HepG2 (cell line): ENCODE data around the gene PLEKHH3. TPM values are rescaled to one million over a fixed set of nuclear protein-coding genes. Genes with fewer than 3 reads are reported as not detected.

Experiments used
- CBX2 ChIP-seq, 2 experiments: fragments of 200-600 bp in 1 of 2; sonication (generic); formaldehyde crosslinking in 1 of 2; IDR thresholded peaks; 2 replicates each; pipeline versions ENCODE4 v1.7.0 to v1.8.1; 2018 to 2022; ENCODE audit warnings: low read depth in 2 of 2, low read length in 1 of 2, mild to moderate bottlenecking in 1 of 2, missing genetic modification reagents in 1 of 2
- CREM ChIP-seq, 2 experiments: sonication (generic) in 1 of 2; formaldehyde crosslinking in 1 of 2; IDR thresholded peaks; 2 replicates each; pipeline versions ENCODE4 v1.4.0 to v1.6.1; 2016 to 2020; ENCODE audit warnings: antibody characterized with exemption in 1 of 2, mild to moderate bottlenecking in 1 of 2, missing genetic modification reagents in 1 of 2
- FOXK2 ChIP-seq: fragments of 450-650 bp; IDR thresholded peaks from 2 replicates; pipeline ENCODE4 v1.6.1; 2016
- HMGA1 ChIP-seq: sonication (generic); formaldehyde crosslinking; conservative IDR thresholded peaks from 2 replicates; pipeline ENCODE4 v1.4.0; 2020; ENCODE audit warnings: missing genetic modification reagents
- HNRNPLL ChIP-seq: fragments of 200-400 bp; formaldehyde crosslinking; IDR thresholded peaks from 2 replicates; pipeline ENCODE4 v1.6.1; 2017; ENCODE audit warnings: mild to moderate bottlenecking, low read depth, low read length; ENCODE audit not compliant: poor library complexity, severe bottlenecking
- JUN ChIP-seq: sonication (generic); formaldehyde crosslinking; IDR thresholded peaks from 2 replicates; pipeline ENCODE4 v1.4.0; 2020; ENCODE audit warnings: mild to moderate bottlenecking, missing genetic modification reagents
- MED1 ChIP-seq: sonication (generic); formaldehyde crosslinking; IDR thresholded peaks from 2 replicates; pipeline ENCODE4 v1.4.0; 2020; ENCODE audit warnings: missing genetic modification reagents
- MEIS2 ChIP-seq: sonication (generic); formaldehyde crosslinking; IDR thresholded peaks from 2 replicates; pipeline ENCODE4 v1.9.0; 2021; ENCODE audit warnings: mild to moderate bottlenecking, missing genetic modification reagents
- SAFB2 ChIP-seq: sonication (generic); formaldehyde crosslinking; IDR thresholded peaks from 2 replicates; pipeline ENCODE4 v1.5.1; 2020; ENCODE audit warnings: missing genetic modification reagents, low read depth, mild to moderate bottlenecking, borderline replicate concordance
- SALL2 ChIP-seq: sonication (generic); formaldehyde crosslinking; IDR thresholded peaks from 2 replicates; pipeline ENCODE4 v1.8.1; 2023; ENCODE audit warnings: mild to moderate bottlenecking, missing genetic modification reagents, inconsistent platforms
- SNAPC2 ChIP-seq: sonication (generic); formaldehyde crosslinking; IDR thresholded peaks from 2 replicates; pipeline ENCODE4 v1.8.1; 2022; ENCODE audit warnings: mild to moderate bottlenecking, missing genetic modification reagents
- SP4 ChIP-seq: sonication (generic); formaldehyde crosslinking; IDR thresholded peaks from 2 replicates; pipeline ENCODE4 v1.8.1; 2023; ENCODE audit warnings: mild to moderate bottlenecking, missing genetic modification reagents
- ZBTB38 ChIP-seq: sonication (generic); formaldehyde crosslinking; IDR thresholded peaks from 2 replicates; pipeline ENCODE4 v1.5.1; 2020; ENCODE audit warnings: mild to moderate bottlenecking, missing genetic modification reagents
- ZFAT ChIP-seq: sonication (generic); formaldehyde crosslinking; conservative IDR thresholded peaks from 2 replicates; pipeline ENCODE4 v1.8.1; 2023; ENCODE audit warnings: missing genetic modification reagents, inconsistent platforms
- ZNF101 ChIP-seq: sonication (generic); formaldehyde crosslinking; IDR thresholded peaks from 2 replicates; pipeline ENCODE4 v1.4.0; 2020; ENCODE audit warnings: mild to moderate bottlenecking, low read depth, missing genetic modification reagents, borderline replicate concordance
- ZNF335 ChIP-seq: sonication (generic); formaldehyde crosslinking; IDR thresholded peaks from 2 replicates; pipeline ENCODE4 v1.4.0; 2020; ENCODE audit warnings: missing genetic modification reagents
- ZNF432 ChIP-seq: sonication (generic); formaldehyde crosslinking; IDR thresholded peaks from 2 replicates; pipeline ENCODE4 v1.5.0; 2020; ENCODE audit warnings: missing genetic modification reagents, mild to moderate bottlenecking, borderline replicate concordance
- ZNF7 ChIP-seq: IDR thresholded peaks from 2 replicates; pipeline ENCODE4 v1.6.1; 2016; ENCODE audit warnings: missing biosample characterization, missing genetic modification reagents
- ZNF710 ChIP-seq: sonication (generic); formaldehyde crosslinking; IDR thresholded peaks from 2 replicates; pipeline ENCODE4 v1.5.0; 2020; ENCODE audit warnings: mild to moderate bottlenecking, missing genetic modification reagents, borderline replicate concordance
- ZNF788 ChIP-seq: sonication (generic); formaldehyde crosslinking; IDR thresholded peaks from 2 replicates; pipeline ENCODE4 v1.5.0; 2020; ENCODE audit warnings: mild to moderate bottlenecking, missing genetic modification reagents, borderline replicate concordance
- ZNF792 ChIP-seq: IDR thresholded peaks from 2 replicates; pipeline ENCODE4 v1.6.1; 2016
- ZNF800 ChIP-seq: sonication (generic); formaldehyde crosslinking; IDR thresholded peaks from 2 replicates; pipeline ENCODE4 v1.4.0; 2020; ENCODE audit warnings: missing genetic modification reagents
- polyA plus RNA-seq, 8 experiments: library from polyadenylated mRNA; depleted of rRNA in 3 of 8; stranded (reverse) in 7 of 8; unstranded in 1 of 8; fragments of >200 nt; fragmentation: Illumina TruSeq in 4 of 8; extraction: Trizol in 4 of 8; gene quantifications; 2 replicates each; pipeline versions ENCODE4 v1.2.1 to v1.2.3, GENCODE V29; 2011 to 2016; ENCODE audit warnings: low read depth in 4 of 8, missing spikeins in 1 of 8, mixed read lengths in 1 of 8; ENCODE audit not compliant: insufficient read depth in 1 of 8
- total RNA-seq, 5 experiments: library from RNA; depleted of rRNA; stranded (reverse); fragments of >200 nt; fragmentation: Illumina TruSeq; extraction: Trizol; gene quantifications; 2 replicates each; pipeline ENCODE4 v1.2.3, GENCODE V29; 2016; ENCODE audit warnings: low read depth in 1 of 5
- TF ChIP-seq, protein P1 (sequence below): sonication (generic); formaldehyde crosslinking; IDR thresholded peaks from 2 replicates; pipeline ENCODE4 v1.5.0; 2020; ENCODE audit warnings: missing genetic modification reagents
- TF ChIP-seq, protein P2 (sequence below): sonication (generic); formaldehyde crosslinking; IDR thresholded peaks from 2 replicates; pipeline ENCODE4 v1.4.0; 2020; ENCODE audit warnings: mild to moderate bottlenecking, missing genetic modification reagents

The PLEKHH3 gene
- total and polyA plus RNA-seq, 2 of the 13 experiments (the other 11 are each of a cell fraction or from before 2014, with no cell fraction given), result 6.0 to 19.9 TPM

DNA sequence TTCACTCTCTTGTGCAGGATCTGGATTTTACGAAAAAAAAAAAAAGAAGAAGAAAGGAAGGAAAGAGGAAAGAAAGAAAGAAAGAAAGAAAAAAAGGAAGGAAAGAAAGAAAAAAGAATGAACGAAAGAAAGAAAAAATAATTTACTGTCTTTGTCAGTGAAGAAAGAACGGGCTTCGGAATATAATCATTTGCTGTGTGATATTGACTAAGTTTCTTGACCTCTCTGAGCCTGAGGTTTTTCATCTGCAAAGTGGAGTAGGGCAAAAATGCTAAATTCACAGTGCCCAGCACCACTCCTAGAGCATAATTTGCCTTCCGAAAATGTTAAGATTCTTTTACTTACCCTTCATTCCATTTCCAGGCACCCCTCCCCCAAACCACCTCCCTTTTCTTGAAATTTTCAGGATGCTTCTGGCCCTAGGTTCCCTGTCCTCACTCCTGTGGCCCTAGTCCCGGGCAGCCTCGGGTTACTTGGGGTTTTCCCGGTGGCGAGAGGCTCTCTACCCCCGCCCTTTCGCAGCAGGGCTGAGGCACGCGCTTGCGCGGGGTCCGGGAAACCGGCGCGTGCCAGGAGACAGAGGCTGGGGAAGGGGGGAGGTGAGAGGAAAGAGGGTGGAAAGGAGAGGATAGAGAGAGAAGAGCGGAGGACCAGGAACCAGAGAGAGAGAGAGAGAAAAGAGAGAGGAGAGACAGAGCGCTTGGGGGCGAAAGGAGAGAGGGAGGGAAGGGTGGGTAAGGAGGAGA, 5.4 kb upstream of the PLEKHH3 start, which contains the start of gene CNTNAP1 (continued):
- TF ChIP-seq ZBTB38 (CRISPR knock-in tag), result peak; percentile 25; the same call in 1 of the 2 replicates
- no peak for TF ChIP-seq ZNF7 (CRISPR knock-in tag)
- no peak for TF ChIP-seq CBX2 (IDR thresholded peaks at IDR 0.05; ENCODE audit: low read depth, low read length)
- TF ChIP-seq CBX2 (CRISPR knock-in tag; IDR thresholded peaks at IDR 0.05; ENCODE audit: low read depth), result no peak
- TF ChIP-seq ZNF335 (CRISPR knock-in tag), result no peak
- peak; percentile 76 for TF ChIP-seq ZNF710 (CRISPR knock-in tag)
- no peak for TF ChIP-seq ZNF432 (CRISPR knock-in tag)
- no peak for TF ChIP-seq HMGA1 (CRISPR knock-in tag)
- no peak for TF ChIP-seq MEIS2 (CRISPR knock-in tag)
- no peak for TF ChIP-seq FOXK2
- 0 out of 2 replicates have a peak, but pooled peaks have one; percentile 73 for TF ChIP-seq SALL2
- TF ChIP-seq ZNF792, result peak; percentile 70
- TF ChIP-seq, protein P1, sequence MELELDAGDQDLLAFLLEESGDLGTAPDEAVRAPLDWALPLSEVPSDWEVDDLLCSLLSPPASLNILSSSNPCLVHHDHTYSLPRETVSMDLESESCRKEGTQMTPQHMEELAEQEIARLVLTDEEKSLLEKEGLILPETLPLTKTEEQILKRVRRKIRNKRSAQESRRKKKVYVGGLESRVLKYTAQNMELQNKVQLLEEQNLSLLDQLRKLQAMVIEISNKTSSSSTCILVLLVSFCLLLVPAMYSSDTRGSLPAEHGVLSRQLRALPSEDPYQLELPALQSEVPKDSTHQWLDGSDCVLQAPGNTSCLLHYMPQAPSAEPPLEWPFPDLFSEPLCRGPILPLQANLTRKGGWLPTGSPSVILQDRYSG, result no peak
- TF ChIP-seq JUN (CRISPR knock-in tag), result no peak
- no peak for TF ChIP-seq ZFAT
- TF ChIP-seq, protein P2, sequence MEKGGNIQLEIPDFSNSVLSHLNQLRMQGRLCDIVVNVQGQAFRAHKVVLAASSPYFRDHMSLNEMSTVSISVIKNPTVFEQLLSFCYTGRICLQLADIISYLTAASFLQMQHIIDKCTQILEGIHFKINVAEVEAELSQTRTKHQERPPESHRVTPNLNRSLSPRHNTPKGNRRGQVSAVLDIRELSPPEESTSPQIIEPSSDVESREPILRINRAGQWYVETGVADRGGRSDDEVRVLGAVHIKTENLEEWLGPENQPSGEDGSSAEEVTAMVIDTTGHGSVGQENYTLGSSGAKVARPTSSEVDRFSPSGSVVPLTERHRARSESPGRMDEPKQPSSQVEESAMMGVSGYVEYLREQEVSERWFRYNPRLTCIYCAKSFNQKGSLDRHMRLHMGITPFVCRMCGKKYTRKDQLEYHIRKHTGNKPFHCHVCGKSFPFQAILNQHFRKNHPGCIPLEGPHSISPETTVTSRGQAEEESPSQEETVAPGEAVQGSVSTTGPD, result peak; percentile 71
- TF ChIP-seq MED1 (CRISPR knock-in tag), result peak; percentile 39; the same call in 1 of the 2 replicates
- TF ChIP-seq ZNF788 (CRISPR knock-in tag), result no peak
- peak; percentile 64; the same call in 1 of the 2 replicates for TF ChIP-seq ZNF800 (CRISPR knock-in tag)
- no peak for TF ChIP-seq SAFB2 (CRISPR knock-in tag)
- no peak for TF ChIP-seq ZNF101 (CRISPR knock-in tag)
- peak; percentile 48 for TF ChIP-seq HNRNPLL
- no peak for TF ChIP-seq SNAPC2 (CRISPR knock-in tag)
- no peak for TF ChIP-seq CREM (IDR thresholded peaks at IDR 0.05)
- no peak for TF ChIP-seq CREM (CRISPR knock-in tag; IDR thresholded peaks at IDR 0.05)
- TF ChIP-seq SP4, result no peak
